Kidney (tissue), 14 donors: ENCODE results near the gene STX10. TPM values are rescaled to one million over a fixed set of nuclear protein-coding genes. Genes with fewer than 3 reads are reported as not detected.
A peak's percentile ranks its signal among the peaks of the same experiment; 100 is the strongest.
"Not testable (repeated sequence)": the region's sequence is repeated elsewhere in the genome, so short reads cannot be mapped to it uniquely, and the experiment has no call there.

ENCODE experiments used
- DNase-seq, 5 donors: peaks; one replicate each; pipeline ENCODE4 v3.0.0-alpha.2; 2013 to 2020
- FAIRE-seq: peaks from 2 replicates; lab custom pipeline; 2012; peaks lifted over from hg19 to GRCh38; lab: Jason Lieb, UNC
- H3K27ac ChIP-seq, 2 donors: one replicate each; pipeline ENCODE4 v1.7.0; 2013; ENCODE audit warnings: low read depth in 2 of 2, low read length in 2 of 2, inconsistent platforms in 1 of 2
- H3K27me3 ChIP-seq: one replicate; pipeline ENCODE4 v1.7.1; 2013; ENCODE audit warnings: low read length, inconsistent platforms; ENCODE audit not compliant: control insufficient read depth, insufficient read depth
- H3K36me3 ChIP-seq, 3 donors: one replicate each; pipeline versions ENCODE4 v1.7.0 to v1.7.1; 2013; ENCODE audit warnings: low read length in 3 of 3, control low read depth in 1 of 3, inconsistent platforms in 1 of 3; ENCODE audit not compliant: insufficient read depth in 3 of 3, control insufficient read depth in 2 of 3
- H3K4me1 ChIP-seq, 3 donors: one replicate each; pipeline versions ENCODE4 v1.7.0 to v1.7.1; 2013; ENCODE audit warnings: low read length in 3 of 3, inconsistent platforms in 1 of 3, low read depth in 1 of 3; ENCODE audit not compliant: control insufficient read depth in 2 of 3, insufficient read depth in 2 of 3
- H3K4me3 ChIP-seq, 3 donors: one replicate each; pipeline versions ENCODE4 v1.7.0 to v1.8.1; 2013; ENCODE audit warnings: low read length in 3 of 3, control low read depth in 1 of 3, inconsistent platforms in 1 of 3
- H3K9ac ChIP-seq, 3 donors: one replicate each; pipeline versions ENCODE4 v1.7.0 to v1.7.1; 2013; ENCODE audit warnings: low read length in 3 of 3, control low read depth in 1 of 3, inconsistent platforms in 1 of 3
- H3K9me3 ChIP-seq, 3 donors: one replicate each; pipeline versions ENCODE4 v1.7.0 to v1.7.1; 2013; ENCODE audit warnings: low read length in 3 of 3, control low read depth in 1 of 3, inconsistent platforms in 1 of 3; ENCODE audit not compliant: control insufficient read depth in 2 of 3, insufficient read depth in 1 of 3
- CTCF ChIP-seq: IDR thresholded peaks from 3 replicates; pipeline ENCODE4 v1.5.1; 2012; ENCODE audit warnings: mild to moderate bottlenecking, moderate library complexity, borderline replicate concordance; ENCODE audit not compliant: insufficient read depth; ENCODE audit errors: extremely low read depth
- intact Hi-C: fragments of 100-400 bp; cut with DNase I; formaldehyde crosslinking; loops from one replicate; pipeline ENCODE4 v1.11.1; 2022
- polyA plus RNA-seq: library from polyadenylated mRNA; stranded (reverse); fragments of 350-450 nt; fragmentation: Illumina TruSeq; extraction: RNeasy Lipid Tissue Mini Kit (QIAGEN cat#74804); gene quantifications from one replicate; pipeline ENCODE4 v1.2.3, GENCODE V29; 2014; ENCODE audit warnings: low read depth, low replicate concordance; ENCODE audit not compliant: insufficient read depth
- total RNA-seq: library from RNA; stranded (reverse); fragmentation: NEBNext Ultra II Directional; extraction: Animal tissue kit (Norgen Biotek cat#: 25700); gene quantifications from one replicate; pipeline ENCODE4 v1.2.1, GENCODE V29; 2021
- donor health status: control.
- donor health status: control.
- donor health status: control.
- donor health status: control.
- donor health status: control.
- donor health status: DM: yes; HTN: yes; CAD: no.
- donor health status: Normal renal cell carcinoma (clear cell type).

STX10 gene
- total and polyA plus RNA-seq, 2 donors from 2014 or later: 39.5 to 52.9 TPM

DNA sequence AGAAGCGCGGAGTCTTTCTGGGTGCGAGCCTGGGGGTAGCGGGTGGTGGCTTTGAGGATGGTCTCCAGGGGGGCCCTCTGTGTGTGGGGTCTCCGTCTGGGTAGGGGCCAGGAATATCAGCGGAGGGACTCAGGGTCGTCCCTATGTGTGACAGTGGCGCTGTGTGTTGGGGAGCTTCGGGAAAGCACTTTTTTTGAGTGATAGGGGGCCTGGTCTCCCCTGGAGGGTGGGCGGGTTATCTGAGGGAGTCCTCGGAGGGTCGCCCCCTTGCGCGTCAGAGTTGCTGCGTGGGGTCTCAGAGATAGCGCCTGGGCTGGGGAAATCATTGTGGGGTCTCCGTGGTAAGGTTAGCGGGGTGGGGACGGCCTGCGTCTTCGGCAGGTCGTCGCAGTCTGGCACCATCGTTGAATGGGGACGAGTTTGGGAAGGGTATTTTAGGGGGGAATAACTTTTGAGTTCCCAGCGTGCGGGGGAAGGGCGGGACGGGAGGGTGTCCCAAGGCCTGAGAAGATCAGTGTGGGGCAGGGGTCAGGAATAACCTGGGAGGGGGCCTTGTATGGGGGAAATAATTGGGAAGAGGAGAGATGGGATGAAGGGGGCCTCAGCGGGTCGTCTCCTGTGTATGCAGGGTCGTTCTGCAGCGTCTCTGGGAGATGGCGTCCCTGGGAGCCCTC is 893 bp upstream of the STX10 start:
- no peak for FAIRE-seq
- no peaks in the 10 kb centered on the region for H3K9me3 ChIP-seq
- H3K27me3 ChIP-seq: no peaks in the 10 kb centered on the region
- H3K9ac ChIP-seq: peak overlapping the region; percentile 95 to 100 (median 98)
- H3K4me1 ChIP-seq: peaks cover 0 to 12% (median 0%) of the 10 kb centered on the region in 3 donors
- intact Hi-C loops: no loop called here
- H3K36me3 ChIP-seq: no peaks in the 10 kb centered on the region
- peak in 2 of 5 donors; percentile 24 to 68 for DNase-seq
- no peak for TF ChIP-seq CTCF
- peak overlapping the region; percentile 98 to 100 for H3K27ac ChIP-seq
- H3K4me3 ChIP-seq: peak overlapping the region; percentile 84 to 98 (median 96)

DNA sequence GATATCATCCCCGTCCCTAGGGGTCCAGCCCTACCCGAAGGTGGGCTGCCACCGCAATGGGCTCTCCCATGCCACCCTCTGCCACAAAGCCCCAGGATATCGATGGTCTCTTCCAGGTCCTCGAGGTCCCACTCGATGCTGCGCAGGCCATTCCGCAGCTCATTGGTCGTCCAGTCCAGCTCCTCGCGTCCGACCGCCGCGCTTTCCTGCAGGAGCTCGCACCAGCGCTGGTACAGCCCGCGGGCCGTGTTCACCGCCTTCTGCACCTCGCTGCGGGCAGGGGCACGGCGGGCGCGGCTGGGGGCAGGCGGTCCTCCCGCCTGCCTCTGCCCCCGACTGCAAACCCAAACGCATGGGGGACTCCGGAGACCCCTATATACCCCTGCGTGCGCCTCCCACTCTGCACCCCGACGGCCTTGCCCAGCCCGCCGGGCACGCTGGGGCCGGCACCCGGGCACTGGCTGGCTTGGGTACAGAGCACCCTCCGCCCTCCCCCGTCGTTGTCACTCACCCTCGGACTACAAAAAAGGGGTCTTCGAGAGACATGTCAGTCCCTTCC is 468 bp downstream of the STX10 start:
- no peaks in the 10 kb centered on the region for H3K27me3 ChIP-seq
- FAIRE-seq: no peak
- H3K4me1 ChIP-seq: peaks cover 0 to 7% (median 0%) of the 10 kb centered on the region in 3 donors
- H3K36me3 ChIP-seq: no peaks in the 10 kb centered on the region
- peak; percentile 70 to 89 (median 76) for DNase-seq
- H3K9me3 ChIP-seq: no peaks in the 10 kb centered on the region
- peak overlapping the region; percentile 98 to 100 for H3K27ac ChIP-seq
- intact Hi-C loops: no loop called here
- H3K9ac ChIP-seq: peak overlapping the region; percentile 30 to 68 (median 61)
- peak overlapping the region; percentile 81 to 98 (median 84) for H3K4me3 ChIP-seq
- TF ChIP-seq CTCF: no peak

GRCh38 chr19:13149173-13149627 is 975 bp downstream of the STX10 start:
- H3K27ac ChIP-seq, intact Hi-C loops: not testable (repeated sequence)
- DNase-seq: peak in 1 of 5 donors; percentile 83

GRCh38 chr19:13146763-13147563 is 3.2 kb downstream of the STX10 start:
- FAIRE-seq: no peak
- Histone ChIP-seq H3K36me3 (peaks cover 0 to 2% (median 0%) of the 10 kb centered on the region in 3 donors), H3K27me3 (no peaks in the 10 kb centered on the region), H3K4me1 (peaks cover 0 to 7% (median 0%) of the 10 kb centered on the region in 3 donors), H3K9ac (no peak overlapping the region), H3K9me3 (no peaks in the 10 kb centered on the region), H3K27ac (no peak overlapping the region), H3K4me3 (no peak overlapping the region)
- no peak for DNase-seq
- intact Hi-C loops: no loop called here
- no peak for TF ChIP-seq CTCF

More at GRCh38 chr19:13149173-13149627, 975 bp downstream of the STX10 start:
- H3K4me3 ChIP-seq: peak overlapping the region; percentile 73 to 84 (median 81)
- H3K4me1 ChIP-seq, H3K27me3 ChIP-seq, H3K9me3 ChIP-seq, H3K36me3 ChIP-seq, FAIRE-seq: not testable (repeated sequence)
- H3K9ac ChIP-seq: peak overlapping the region; percentile 30 to 68 (median 61)
